CD4-positive, CD25-positive, alpha-beta regulatory T cell (primary cell): ENCODE results near the gene VWA5B1. TPM values are rescaled to one million over a fixed set of nuclear protein-coding genes. Genes with fewer than 3 reads are reported as not detected.

Experiments used
- ATAC-seq, 2 donors: fragments of 150-1000 bp; cut with Tn5 transposase; one replicate each; pipeline ENCODE4 v1.10.0; 2021; ENCODE audit warnings: low read depth in 2 of 2, moderate number of reproducible peaks in 2 of 2, moderate library complexity in 1 of 2
- DNase-seq, 3 donors: peaks; one replicate each; pipeline versions ENCODE4 v3.0.0 to v3.0.0-alpha.2; 2012 to 2022; ENCODE audit warnings: mixed read lengths in 1 of 3
- H3K27ac ChIP-seq: one replicate; pipeline ENCODE4 v1.7.0; 2013; ENCODE audit warnings: mild to moderate bottlenecking, low read length; ENCODE audit not compliant: insufficient read depth, poor library complexity, severe bottlenecking
- H3K27me3 ChIP-seq: one replicate; pipeline ENCODE4 v1.7.0; 2013; ENCODE audit warnings: low read length; ENCODE audit not compliant: control insufficient read depth, insufficient read depth
- H3K36me3 ChIP-seq: one replicate; pipeline ENCODE4 v1.7.0; 2013; ENCODE audit warnings: mild to moderate bottlenecking, low read length, moderate library complexity; ENCODE audit not compliant: control insufficient read depth, insufficient read depth
- H3K4me1 ChIP-seq: 2 replicates; pipeline ENCODE4 v1.7.0; 2013; ENCODE audit warnings: mild to moderate bottlenecking, low read length; ENCODE audit not compliant: insufficient read depth, control insufficient read depth, poor library complexity, severe bottlenecking
- H3K4me3 ChIP-seq: one replicate; pipeline ENCODE4 v1.7.0; 2013; ENCODE audit warnings: low read depth, mild to moderate bottlenecking, low read length, moderate library complexity
- H3K9me3 ChIP-seq, 2 experiments: 1 replicate in 1 of 2; 2 replicates in 1 of 2; pipeline ENCODE4 v1.7.0; 2013; ENCODE audit warnings: low read length in 2 of 2, mild to moderate bottlenecking in 1 of 2, moderate library complexity in 1 of 2; ENCODE audit not compliant: control insufficient read depth in 2 of 2
- H3K27ac Mint-ChIP-seq, 3 donors: one replicate each; pipeline ENCODE4 v1.8.0; 2020 to 2022; ENCODE audit warnings: mild to moderate bottlenecking in 3 of 3, mixed read lengths in 3 of 3, moderate library complexity in 2 of 3
- H3K27me3 Mint-ChIP-seq: one replicate; pipeline ENCODE4 v1.8.0; 2022; ENCODE audit warnings: mild to moderate bottlenecking, mixed read lengths
- H3K36me3 Mint-ChIP-seq: one replicate; pipeline ENCODE4 v1.8.0; 2020; ENCODE audit warnings: mixed read lengths
- H3K4me1 Mint-ChIP-seq, 4 donors: one replicate each; pipeline ENCODE4 v1.8.0; 2020 to 2022; ENCODE audit warnings: mixed read lengths in 4 of 4, mild to moderate bottlenecking in 1 of 4
- H3K4me3 Mint-ChIP-seq, 4 donors: one replicate each; pipeline ENCODE4 v1.8.0; 2020 to 2022; ENCODE audit warnings: mild to moderate bottlenecking in 4 of 4, mixed read lengths in 4 of 4, moderate library complexity in 3 of 4
- H3K9me3 Mint-ChIP-seq, 7 donors: one replicate each; pipeline ENCODE4 v1.8.0; 2020 to 2022; ENCODE audit warnings: mixed read lengths in 7 of 7, mild to moderate bottlenecking in 3 of 7, moderate library complexity in 2 of 7
- polyA plus RNA-seq, 4 donors: library from polyadenylated mRNA; unstranded; fragments of 300-500 nt; fragmentation: Illumina TruSeq; gene quantifications; one replicate each; pipeline ENCODE4 v1.2.3, GENCODE V29; 2021
- total RNA-seq: library from RNA; stranded (reverse); gene quantifications from one replicate; pipeline ENCODE4 v1.2.3, GENCODE V29; 2022

The VWA5B1 gene
- total and polyA plus RNA-seq, 5 donors from 2014 or later, result 0.08 TPM; not detected in 4

- Histone ChIP-seq H3K4me1 (no peaks in the 10 kb centered on the region), H3K4me3 (no peak overlapping the region), H3K36me3 (no peaks in the 10 kb centered on the region), H3K9me3 (no peaks in the 10 kb centered on the region), H3K27me3 (peaks cover 3% of the 10 kb centered on the region), H3K27ac (no peak overlapping the region)
- H3K4me3 Mint-ChIP-seq, result peak overlapping the region in 1 of 4 donors; percentile 17
- H3K27ac Mint-ChIP-seq, result no peak overlapping the region
- H3K36me3 Mint-ChIP-seq, result no peaks in the 10 kb centered on the region
- ATAC-seq, result peak in 1 of 2 donors; percentile 58
- H3K4me1 Mint-ChIP-seq, result no peaks in the 10 kb centered on the region
- H3K27me3 Mint-ChIP-seq, result peaks cover 25% of the 10 kb centered on the region
- peak in 1 of 3 donors; percentile 49 for DNase-seq
- H3K9me3 Mint-ChIP-seq, result peaks cover 0 to 2% (median 0%) of the 10 kb centered on the region in 7 donors
These were observed 69.0 kb downstream of the VWA5B1 start for GRCh38 chr1:20359451-20360330.

DNA sequence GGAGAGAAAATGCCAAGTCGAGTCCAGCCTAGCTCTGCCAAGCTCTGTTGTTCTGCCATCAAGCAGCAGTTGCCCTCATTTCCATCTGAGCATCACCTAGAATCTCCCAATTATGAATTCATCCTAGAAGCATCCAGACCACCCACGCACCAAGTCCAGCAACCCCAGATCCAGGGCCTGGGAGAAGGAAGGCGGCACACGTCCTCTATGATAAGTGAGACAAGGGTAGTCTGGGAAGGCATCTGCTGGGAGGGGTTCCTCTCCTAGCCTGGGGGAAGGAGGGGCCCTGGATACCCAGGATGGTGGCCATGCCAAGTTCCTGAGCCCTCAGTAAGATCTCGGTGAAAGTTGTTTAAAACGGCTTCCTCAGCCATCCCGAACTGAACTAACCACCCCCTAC is 70.7 kb downstream of the VWA5B1 start:
- no peaks in the 10 kb centered on the region for H3K4me1 ChIP-seq
- H3K4me3 Mint-ChIP-seq, result no peak overlapping the region

GRCh38 chr1:20361805-20362381 is 71.2 kb downstream of the VWA5B1 start:
- Histone ChIP-seq H3K36me3 (no peaks in the 10 kb centered on the region), H3K9me3 (no peaks in the 10 kb centered on the region), H3K27me3 (peaks cover 7% of the 10 kb centered on the region), H3K4me1 (no peaks in the 10 kb centered on the region), H3K4me3 (no peak overlapping the region), H3K27ac (no peak overlapping the region)
- H3K4me3 Mint-ChIP-seq, result no peak overlapping the region
- no peak overlapping the region for H3K27ac Mint-ChIP-seq
- ATAC-seq (no peak), DNase-seq (peak in 1 of 3 donors; percentile 6)
- H3K27me3 Mint-ChIP-seq, result peaks cover 39% of the 10 kb centered on the region
- no peaks in the 10 kb centered on the region for H3K4me1 Mint-ChIP-seq
- peaks cover 0 to 2% (median 0%) of the 10 kb centered on the region in 7 donors for H3K9me3 Mint-ChIP-seq
- H3K36me3 Mint-ChIP-seq, result no peaks in the 10 kb centered on the region

More for the DNA sequence above, 70.7 kb downstream of the VWA5B1 start:
- H3K36me3 Mint-ChIP-seq, result no peaks in the 10 kb centered on the region
- Histone ChIP-seq H3K27me3 (peaks cover 7% of the 10 kb centered on the region), H3K9me3 (no peaks in the 10 kb centered on the region), H3K36me3 (no peaks in the 10 kb centered on the region), H3K4me3 (no peak overlapping the region), H3K27ac (no peak overlapping the region)
- H3K27ac Mint-ChIP-seq, result no peak overlapping the region
- DNase-seq (no peak), ATAC-seq (no peak)
- peaks cover 39% of the 10 kb centered on the region for H3K27me3 Mint-ChIP-seq
- no peaks in the 10 kb centered on the region for H3K4me1 Mint-ChIP-seq
- H3K9me3 Mint-ChIP-seq, result peaks cover 0 to 2% (median 0%) of the 10 kb centered on the region in 7 donors

- peaks cover 0 to 7% (median 0%) of the 10 kb centered on the region in 4 donors for H3K4me1 Mint-ChIP-seq
- ATAC-seq (no peak), DNase-seq (no peak)
- H3K27me3 Mint-ChIP-seq, result peaks cover 48% of the 10 kb centered on the region
- no peak overlapping the region for H3K27ac ChIP-seq
- no peaks in the 10 kb centered on the region for H3K36me3 Mint-ChIP-seq
- H3K4me1 ChIP-seq, result no peaks in the 10 kb centered on the region
- no peaks in the 10 kb centered on the region for H3K36me3 ChIP-seq
- H3K4me3 Mint-ChIP-seq, result no peak overlapping the region
- peaks cover 0 to 2% (median 0%) of the 10 kb centered on the region in 7 donors for H3K9me3 Mint-ChIP-seq
- H3K4me3 ChIP-seq, result no peak overlapping the region
- peaks cover 7% of the 10 kb centered on the region for H3K27me3 ChIP-seq
- no peak overlapping the region for H3K27ac Mint-ChIP-seq
- H3K9me3 ChIP-seq, result no peaks in the 10 kb centered on the region
These were observed 72.2 kb downstream of the VWA5B1 start for GRCh38 chr1:20362856-20363255.

DNA sequence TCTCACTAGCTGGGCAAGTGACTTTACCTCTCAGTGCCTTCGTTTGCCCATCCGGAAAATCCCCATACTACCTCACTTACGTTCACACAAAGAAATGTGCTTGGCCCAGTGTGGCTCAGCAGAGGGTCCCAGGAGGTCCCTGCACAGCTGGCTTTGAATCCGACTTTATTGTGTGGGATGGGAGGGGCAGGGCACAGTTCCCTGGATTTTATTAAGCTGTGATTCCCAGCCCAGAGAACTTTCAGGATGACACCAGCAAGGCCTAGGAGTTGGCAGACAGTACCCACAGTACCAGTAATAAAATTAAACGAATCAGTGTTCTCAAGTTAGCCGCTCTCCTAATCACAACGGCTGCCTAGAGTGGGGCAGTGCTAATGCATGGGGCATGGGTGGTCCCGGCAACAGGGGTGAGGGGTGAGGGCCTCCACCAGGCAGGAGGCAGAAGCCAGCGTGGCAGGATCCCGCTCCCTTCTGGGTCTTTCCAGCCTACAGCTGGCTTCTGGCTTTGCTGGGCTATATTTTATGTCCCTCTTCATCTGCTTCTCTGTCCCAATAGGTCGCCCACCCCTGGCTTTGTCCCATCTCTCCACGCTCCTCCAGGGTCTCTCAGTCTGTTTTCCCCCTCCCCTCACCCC is 74.9 kb downstream of the VWA5B1 start:
- Mint-ChIP-seq H3K4me3 (peak overlapping the region in 1 of 4 donors; percentile 52), H3K27me3 (peaks cover 47% of the 10 kb centered on the region), H3K27ac (peak overlapping the region in 1 of 3 donors; percentile 60), H3K36me3 (no peaks in the 10 kb centered on the region), H3K9me3 (peaks cover 0 to 2% (median 0%) of the 10 kb centered on the region in 7 donors), H3K4me1 (peaks cover 0 to 7% (median 0%) of the 10 kb centered on the region in 4 donors)
- no peak overlapping the region for H3K4me3 ChIP-seq
- H3K27me3 ChIP-seq, result peaks cover 4% of the 10 kb centered on the region
- no peaks in the 10 kb centered on the region for H3K9me3 ChIP-seq
- ATAC-seq, result no peak
- no peak overlapping the region for H3K27ac ChIP-seq
- no peaks in the 10 kb centered on the region for H3K36me3 ChIP-seq
- H3K4me1 ChIP-seq, result no peaks in the 10 kb centered on the region
- no peak for DNase-seq

GRCh38 chr1:20366056-20366462 is 75.4 kb downstream of the VWA5B1 start:
- peaks cover 47% of the 10 kb centered on the region for H3K27me3 Mint-ChIP-seq
- H3K4me3 Mint-ChIP-seq, result peak overlapping the region in 1 of 4 donors; percentile 52
- DNase-seq, result no peak
- peak overlapping the region in 1 of 3 donors; percentile 60 for H3K27ac Mint-ChIP-seq
- peaks cover 0 to 2% (median 0%) of the 10 kb centered on the region in 7 donors for H3K9me3 Mint-ChIP-seq
- no peak for ATAC-seq
- no peaks in the 10 kb centered on the region for H3K36me3 ChIP-seq
- H3K9me3 ChIP-seq, result no peaks in the 10 kb centered on the region
- no peaks in the 10 kb centered on the region for H3K36me3 Mint-ChIP-seq
- no peak overlapping the region for H3K27ac ChIP-seq
- peaks cover 0 to 7% (median 0%) of the 10 kb centered on the region in 4 donors for H3K4me1 Mint-ChIP-seq
- H3K4me3 ChIP-seq, result no peak overlapping the region
- H3K27me3 ChIP-seq, result peaks cover 4% of the 10 kb centered on the region
- no peaks in the 10 kb centered on the region for H3K4me1 ChIP-seq

- Mint-ChIP-seq H3K27me3 (peaks cover 47% of the 10 kb centered on the region), H3K4me1 (peaks cover 0 to 7% (median 0%) of the 10 kb centered on the region in 4 donors), H3K9me3 (peaks cover 0 to 2% (median 0%) of the 10 kb centered on the region in 7 donors), H3K4me3 (no peak overlapping the region), H3K36me3 (no peaks in the 10 kb centered on the region), H3K27ac (no peak overlapping the region)
- no peak for ATAC-seq
- no peaks in the 10 kb centered on the region for H3K36me3 ChIP-seq
- no peak overlapping the region for H3K4me3 ChIP-seq
- H3K27me3 ChIP-seq, result peaks cover 4% of the 10 kb centered on the region
- no peaks in the 10 kb centered on the region for H3K9me3 ChIP-seq
- no peaks in the 10 kb centered on the region for H3K4me1 ChIP-seq
- no peak overlapping the region for H3K27ac ChIP-seq
- DNase-seq, result no peak
These were observed 75.9 kb downstream of the VWA5B1 start for GRCh38 chr1:20366463-20367115.
